ENCODE measurements around the gene PKN3.

GRCh38 chr9:128705051-128705965 is 3.0 kb downstream of the PKN3 start:
- TF ChIP-seq POLR2AphosphoS5 (IDR thresholded peaks at IDR 0.05) (no peak), CTCF (IDR thresholded peaks at IDR 0.05) (no peak), POLR2A (IDR thresholded peaks at IDR 0.05) (no peak), EP300 (IDR thresholded peaks at IDR 0.05; ENCODE audit: low read depth) (no peak)
